Pancreas (tissue), 10 donors: ENCODE data around the gene CDA. TPM values are rescaled to one million over a fixed set of nuclear protein-coding genes. Genes with fewer than 3 reads are reported as not detected.

Experiments used
- ATAC-seq, 4 donors: fragments of 200-7000 bp; cut with Tn5 transposase; one replicate each; pipeline versions ENCODE4 v1.8.0 to v1.9.1; 2020; ENCODE audit warnings: mild to moderate bottlenecking in 4 of 4, moderate library complexity in 4 of 4
- DNase-seq, 6 donors: peaks; one replicate each; pipeline ENCODE4 v3.0.0-alpha.2; 2020
- FAIRE-seq: peaks from 2 replicates; lab custom pipeline; 2012; peaks lifted over from hg19 to GRCh38; lab: Jason Lieb, UNC
- H3K27ac ChIP-seq, 4 donors: fragments of 200-600 bp; sonication (generic); 1 replicate in 3 of 4; 2 replicates in 1 of 4; pipeline versions ENCODE4 v1.5.0 to v1.8.0; 2020
- H3K27me3 ChIP-seq, 4 donors: fragments of 200-600 bp; one replicate each; pipeline ENCODE4 v1.8.0; 2021
- H3K36me3 ChIP-seq, 3 donors: fragments of 200-600 bp; sonication (generic) in 1 of 3; one replicate each; pipeline versions ENCODE4 v1.5.0 to v1.8.0; 2020 to 2021
- H3K4me1 ChIP-seq, 3 donors: fragments of 200-600 bp; one replicate each; pipeline ENCODE4 v1.8.0; 2021
- H3K4me3 ChIP-seq, 4 donors: fragments of 200-600 bp; sonication (generic) in 2 of 4; one replicate each; pipeline versions ENCODE4 v1.5.0 to v1.8.0; 2020 to 2021
- H3K9me3 ChIP-seq, 4 donors: fragments of 200-600 bp; one replicate each; pipeline ENCODE4 v1.8.0; 2021
- WGBS, 2 donors: extraction: QIAGEN DNeasy Blood & Tissue Kit; methylation state at CpG; one replicate each; pipeline ENCODE4 v1.1.7; 2013; 5-methylcytosine and 5-hydroxymethylcytosine counted together
- intact Hi-C, 3 donors: fragments of 100-400 bp; cut with DNase I; formaldehyde crosslinking; loops; one replicate each; pipeline versions ENCODE4 v1.11.1 to v1.14.2; 2022
- polyA plus RNA-seq, 2 donors: library from polyadenylated mRNA; stranded (reverse); fragments of 200-250 nt; gene quantifications; one replicate each; pipeline ENCODE4 v1.2.3, GENCODE V29; 2013
- total RNA-seq, 6 donors: library from RNA; stranded (reverse); fragmentation: NEBNext Ultra II Directional in 4 of 6; extraction: Animal tissue kit (Norgen Biotek cat#: 25700) in 4 of 6; gene quantifications; one replicate each; pipeline versions ENCODE4 v1.2.1 to v1.2.4, GENCODE V29; 2021 to 2023
- TF ChIP-seq, protein P1 (sequence below), 4 donors: fragments of 200-600 bp; sonication (generic) in 3 of 4; IDR thresholded peaks; one replicate each; pipeline versions ENCODE4 v1.5.0 to v1.8.0; 2021; ENCODE audit warnings: antibody characterized with exemption in 4 of 4
- donor health status: healthy with polysubstance abuse.
- donor health status: DM: no; HTN: no; CAD: no; lungs with moderate emphysema.
- donor health status: DM: no; HTN: no; CAD: no.
- donor health status: control.
- donor health status: control.
- donor health status: Bipolar disorder and iron deficiency.
- donor health status: DM: yes; HTN: yes; CAD: no.
- donor health status: DM: no; HTN: no; CAD: no.
- donor health status: DM: no; HTN: no; CAD: no.
- donor health status: DM: yes; HTN: yes; CAD: no.

The CDA gene
- total and polyA plus RNA-seq, 8 donors: 0.16 to 1.2 (median 0.49) TPM; not detected in 1

DNA sequence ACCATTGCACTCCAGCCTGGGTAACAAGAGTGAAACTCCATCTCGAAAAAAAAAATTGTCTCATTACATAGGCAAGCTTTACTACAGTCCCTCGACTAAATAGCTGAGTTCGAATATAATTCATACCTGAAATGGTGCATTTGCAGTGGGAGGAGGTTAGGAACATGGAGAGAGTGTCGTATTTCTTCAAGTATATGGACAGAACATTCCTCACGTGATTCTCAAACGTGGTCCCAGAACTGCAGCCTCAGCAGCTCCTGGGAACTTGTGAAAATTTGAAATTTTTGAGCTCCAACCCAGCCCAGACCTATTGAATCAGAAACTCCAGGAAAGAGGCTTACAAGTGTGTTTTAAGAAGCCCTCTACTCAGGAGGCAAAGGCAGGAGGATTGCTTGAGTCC is 7.2 kb downstream of the CDA start:
- ATAC-seq (no peak), FAIRE-seq (no peak), DNase-seq (no peak)
- Histone ChIP-seq H3K27me3 (peaks cover 0 to 4% (median 0%) of the 10 kb centered on the region in 4 donors), H3K9me3 (no peaks in the 10 kb centered on the region), H3K4me3 (no peak overlapping the region), H3K27ac (no peak overlapping the region), H3K36me3 (no peaks in the 10 kb centered on the region), H3K4me1 (no peaks in the 10 kb centered on the region)
- TF ChIP-seq, protein P1, sequence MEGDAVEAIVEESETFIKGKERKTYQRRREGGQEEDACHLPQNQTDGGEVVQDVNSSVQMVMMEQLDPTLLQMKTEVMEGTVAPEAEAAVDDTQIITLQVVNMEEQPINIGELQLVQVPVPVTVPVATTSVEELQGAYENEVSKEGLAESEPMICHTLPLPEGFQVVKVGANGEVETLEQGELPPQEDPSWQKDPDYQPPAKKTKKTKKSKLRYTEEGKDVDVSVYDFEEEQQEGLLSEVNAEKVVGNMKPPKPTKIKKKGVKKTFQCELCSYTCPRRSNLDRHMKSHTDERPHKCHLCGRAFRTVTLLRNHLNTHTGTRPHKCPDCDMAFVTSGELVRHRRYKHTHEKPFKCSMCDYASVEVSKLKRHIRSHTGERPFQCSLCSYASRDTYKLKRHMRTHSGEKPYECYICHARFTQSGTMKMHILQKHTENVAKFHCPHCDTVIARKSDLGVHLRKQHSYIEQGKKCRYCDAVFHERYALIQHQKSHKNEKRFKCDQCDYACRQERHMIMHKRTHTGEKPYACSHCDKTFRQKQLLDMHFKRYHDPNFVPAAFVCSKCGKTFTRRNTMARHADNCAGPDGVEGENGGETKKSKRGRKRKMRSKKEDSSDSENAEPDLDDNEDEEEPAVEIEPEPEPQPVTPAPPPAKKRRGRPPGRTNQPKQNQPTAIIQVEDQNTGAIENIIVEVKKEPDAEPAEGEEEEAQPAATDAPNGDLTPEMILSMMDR (IDR thresholded peaks at IDR 0.05): no peak
- 41 to 45% methylated on average over 6 of the region's 6 CpGs for WGBS, 2 donors
- intact Hi-C loops: no loop called here

DNA sequence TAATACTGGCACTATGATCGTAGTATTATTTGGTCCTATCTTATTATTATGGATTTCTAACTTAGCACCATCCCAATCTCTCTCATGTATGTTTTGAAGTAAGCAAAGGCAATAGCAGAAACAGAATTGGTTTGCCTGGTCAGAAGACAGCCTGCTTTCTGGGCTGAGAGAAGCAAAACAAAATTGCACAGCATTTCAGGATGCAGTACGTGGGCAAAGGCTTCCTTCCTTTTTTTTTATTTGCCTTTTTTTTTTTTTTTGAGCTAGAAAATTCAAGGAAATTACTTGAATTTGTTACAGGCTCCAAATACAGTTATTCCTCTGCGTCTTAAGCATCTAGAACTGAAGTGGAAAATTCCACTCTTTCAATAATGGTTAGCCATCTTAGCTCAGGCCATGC is 8.8 kb downstream of the CDA start:
- no peak for DNase-seq

DNA sequence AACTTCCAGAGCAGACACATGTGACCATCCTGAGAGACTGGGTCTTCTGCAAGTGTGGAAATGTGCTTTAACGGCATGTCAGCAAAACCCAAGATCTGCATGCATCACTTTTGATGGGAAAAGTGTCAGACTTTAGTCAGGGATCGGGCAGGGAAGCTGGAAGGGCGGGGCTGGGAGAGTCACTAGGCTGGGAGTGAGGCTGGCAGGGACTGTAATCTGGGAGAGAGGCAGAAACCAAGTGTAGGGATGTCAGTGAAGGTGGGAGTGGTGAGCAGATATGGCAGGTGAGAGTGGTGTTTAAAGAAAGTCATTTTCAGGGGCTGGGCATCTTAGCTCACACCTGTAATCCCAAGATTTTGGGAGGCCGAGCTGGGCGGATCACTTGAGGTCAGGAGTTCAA is 11.3 kb downstream of the CDA start:
- 74 to 84% methylated on average over 5 of the region's 5 CpGs for WGBS, 2 donors
- intact Hi-C loops: no loop called here

More for the DNA sequence above, 8.8 kb downstream of the CDA start:
- no peaks in the 10 kb centered on the region for H3K9me3 ChIP-seq
- TF ChIP-seq, protein P1 (IDR thresholded peaks at IDR 0.05): no peak
- ATAC-seq (peak in 1 of 4 donors; percentile 24), FAIRE-seq (no peak)
- 76 to 90% methylated on average over 3 of the region's 3 CpGs for WGBS, 2 donors
- H3K36me3 ChIP-seq: no peaks in the 10 kb centered on the region
- H3K27me3 ChIP-seq: no peaks in the 10 kb centered on the region
- no peak overlapping the region for H3K4me3 ChIP-seq
- no peaks in the 10 kb centered on the region for H3K4me1 ChIP-seq
- intact Hi-C loops: no loop called here
- no peak overlapping the region for H3K27ac ChIP-seq

DNA sequence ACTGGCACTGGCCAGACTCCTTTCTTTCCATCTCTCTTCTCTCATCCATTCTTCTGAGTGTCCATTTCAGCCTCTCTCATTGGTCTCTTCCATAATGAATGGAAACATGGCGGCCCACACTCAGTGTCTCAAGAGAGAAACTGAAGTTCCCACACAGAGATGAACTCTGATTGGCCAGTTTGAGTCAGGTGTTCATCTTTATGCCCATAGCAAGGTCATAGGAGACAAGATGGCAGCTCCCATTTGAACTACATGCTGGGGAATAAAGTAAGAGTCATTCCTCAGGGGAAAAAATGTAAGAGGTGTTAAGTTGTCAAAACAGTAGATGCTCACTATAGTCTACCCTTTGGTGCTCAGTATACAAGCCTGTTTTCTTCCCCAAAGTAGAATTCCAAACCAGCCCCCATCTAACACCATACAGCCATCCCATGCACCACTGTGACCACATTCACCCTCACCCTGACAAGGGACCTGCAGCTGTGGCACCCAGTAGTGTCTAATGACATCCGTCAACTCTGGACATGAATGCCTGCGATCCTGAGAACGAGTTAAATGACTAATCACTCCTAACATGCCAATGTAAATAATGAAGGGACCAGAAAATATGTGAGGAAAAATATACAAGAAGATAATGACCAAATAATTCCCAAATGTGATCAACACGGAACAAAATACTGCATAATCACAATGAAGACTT is 12.4 kb downstream of the CDA start:
- Histone ChIP-seq H3K27ac (no peak overlapping the region), H3K36me3 (no peaks in the 10 kb centered on the region), H3K27me3 (no peaks in the 10 kb centered on the region), H3K9me3 (no peaks in the 10 kb centered on the region), H3K4me1 (no peaks in the 10 kb centered on the region), H3K4me3 (no peak overlapping the region)
- DNase-seq (no peak), FAIRE-seq (no peak), ATAC-seq (no peak)
- 35 to 43% methylated on average over 5 of the region's 5 CpGs for WGBS, 2 donors
- intact Hi-C loops: no loop called here
- TF ChIP-seq, protein P1 (IDR thresholded peaks at IDR 0.05): no peak

More for the DNA sequence above, 11.3 kb downstream of the CDA start:
- ATAC-seq (no peak), DNase-seq (no peak), FAIRE-seq (no peak)
- Histone ChIP-seq H3K27ac (no peak overlapping the region), H3K27me3 (no peaks in the 10 kb centered on the region), H3K36me3 (no peaks in the 10 kb centered on the region), H3K4me3 (no peak overlapping the region), H3K4me1 (no peaks in the 10 kb centered on the region), H3K9me3 (no peaks in the 10 kb centered on the region)
- TF ChIP-seq, protein P1 (IDR thresholded peaks at IDR 0.05): no peak

DNA sequence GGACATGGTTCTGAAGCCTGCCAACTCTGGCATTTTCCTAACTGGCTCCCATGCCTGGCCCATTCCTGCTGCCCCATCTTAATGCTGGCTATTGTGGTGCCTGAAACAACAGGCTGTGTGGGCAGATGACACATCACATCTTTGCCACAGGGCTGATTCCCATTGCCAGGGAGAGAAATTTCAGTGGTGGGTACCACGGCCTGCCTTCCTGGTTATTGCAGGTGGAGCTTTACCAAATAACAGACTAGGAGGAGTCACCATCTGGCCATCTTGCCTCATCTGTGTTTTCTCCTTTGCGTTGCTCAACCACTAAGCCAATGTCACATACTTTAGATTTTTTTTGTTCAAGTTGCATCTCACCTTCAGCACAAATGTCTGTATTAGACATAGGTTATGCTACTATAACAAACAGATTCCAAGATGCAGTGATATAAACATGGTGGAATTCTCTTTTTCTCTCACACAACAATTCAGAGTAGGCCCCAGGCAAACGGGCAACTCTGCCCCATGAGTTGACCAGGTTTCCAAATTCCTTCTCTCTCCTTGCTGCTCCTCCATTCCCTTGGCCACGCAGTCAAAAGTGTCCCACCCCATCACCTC is 14.1 kb downstream of the CDA start:
- TF ChIP-seq, protein P1 (IDR thresholded peaks at IDR 0.05): no peak
- no peaks in the 10 kb centered on the region for H3K36me3 ChIP-seq
- no peaks in the 10 kb centered on the region for H3K4me1 ChIP-seq
- WGBS, 2 donors: 74 to 80% methylated on average over 4 of the region's 4 CpGs
- H3K27ac ChIP-seq: no peak overlapping the region
- ATAC-seq (no peak), FAIRE-seq (no peak), DNase-seq (no peak)
- no peak overlapping the region for H3K4me3 ChIP-seq
- H3K27me3 ChIP-seq: no peaks in the 10 kb centered on the region
- intact Hi-C loops: no loop called here
- no peaks in the 10 kb centered on the region for H3K9me3 ChIP-seq
